Stimulated activated CD8-positive, alpha-beta memory T cell treated with anti-CD3 and anti-CD28 coated beads, Interleukin-15, amount 100 ng/mL, for 24 hours (primary cell): ENCODE results near the gene SOX9.

Source experiments
- DNase-seq: peaks from one replicate; pipeline ENCODE4 v3.0.0-alpha.2; 2020; ENCODE audit warnings: low read depth

SOX9 gene

GRCh38 chr17:72120642-72121163 lies at the start of gene SOX9:
Gene SOX9 (plus strand): TSS chr17:72121020. CDS start chr17:72121392, 372 bp downstream.
- DNase-seq: no peak

- no peak for DNase-seq
Observed at GRCh38 chr17:72071330-72071729, 49.5 kb upstream of the SOX9 start.

GRCh38 chr17:72075995-72076677 lies 44.7 kb upstream of the SOX9 start:
- no peak for DNase-seq

DNA sequence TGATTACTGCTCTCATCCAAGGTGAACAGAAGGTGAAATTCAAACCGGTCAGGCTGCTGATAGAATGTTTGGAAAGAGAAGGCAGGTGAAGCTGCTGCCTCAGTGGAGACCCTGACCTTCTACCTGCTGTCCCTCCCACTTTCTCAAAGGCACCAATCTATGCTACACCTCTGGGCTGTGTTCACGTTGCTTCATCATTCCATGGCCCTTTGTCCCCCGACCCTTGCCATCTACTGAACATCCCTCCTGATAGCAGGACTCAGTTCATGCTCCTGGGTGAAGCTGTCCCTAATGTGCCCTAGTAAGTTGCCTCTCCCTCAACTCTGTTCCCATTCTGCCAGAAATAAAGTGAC lies 44.2 kb upstream of the SOX9 start:
- no peak for DNase-seq

- no peak for DNase-seq
Observed at GRCh38 chr17:72077326-72077960, 43.4 kb upstream of the SOX9 start.

- no peak for DNase-seq
Observed at GRCh38 chr17:72079700-72080099, 41.1 kb upstream of the SOX9 start.

DNA sequence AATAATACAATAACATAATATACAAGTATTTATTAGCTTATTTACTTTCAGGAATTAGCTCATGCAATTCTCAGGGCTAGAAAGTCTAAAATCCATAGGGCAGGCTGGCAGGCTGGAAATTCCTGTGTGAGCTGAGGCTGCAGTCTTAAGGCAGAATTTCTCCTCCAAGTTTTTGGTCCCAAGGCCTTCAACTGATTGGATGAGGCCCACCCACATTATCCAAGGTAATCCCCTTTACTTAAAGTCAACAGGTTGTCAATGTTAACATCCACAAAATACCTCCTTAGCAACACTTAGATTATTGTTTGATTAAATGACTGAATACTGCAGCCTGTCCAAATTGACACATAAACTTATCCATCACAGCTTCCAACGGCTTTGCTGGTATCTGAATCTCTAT lies 32.9 kb upstream of the SOX9 start:
- DNase-seq: no peak

DNA sequence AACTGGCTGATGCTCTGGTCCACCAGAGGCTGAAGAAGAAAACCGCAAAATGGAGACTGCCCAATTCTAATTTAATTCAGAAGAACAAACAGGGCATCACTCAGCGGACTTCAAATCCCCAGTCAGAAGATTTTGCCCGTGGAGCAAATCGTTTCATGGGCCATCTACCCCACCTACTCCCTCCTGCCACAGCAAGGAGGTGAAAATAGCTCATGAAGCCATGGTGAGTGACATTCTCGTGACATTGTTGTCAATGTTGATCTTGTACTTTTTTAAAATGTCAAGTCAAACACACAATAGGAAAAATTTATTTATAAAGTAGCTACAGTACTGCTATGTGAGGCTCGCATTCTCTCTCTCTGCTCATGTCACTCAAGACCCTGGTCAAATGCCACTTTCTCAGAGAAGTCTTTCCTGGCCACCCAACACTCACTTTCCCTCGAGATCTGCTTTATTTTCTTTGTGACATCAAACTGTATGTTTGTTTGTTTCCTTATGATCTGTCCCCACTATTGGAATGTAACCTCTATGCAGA lies 31.3 kb upstream of the SOX9 start:
- no peak for DNase-seq

GRCh38 chr17:72090108-72090507 lies 30.7 kb upstream of the SOX9 start:
- DNase-seq: no peak

DNA sequence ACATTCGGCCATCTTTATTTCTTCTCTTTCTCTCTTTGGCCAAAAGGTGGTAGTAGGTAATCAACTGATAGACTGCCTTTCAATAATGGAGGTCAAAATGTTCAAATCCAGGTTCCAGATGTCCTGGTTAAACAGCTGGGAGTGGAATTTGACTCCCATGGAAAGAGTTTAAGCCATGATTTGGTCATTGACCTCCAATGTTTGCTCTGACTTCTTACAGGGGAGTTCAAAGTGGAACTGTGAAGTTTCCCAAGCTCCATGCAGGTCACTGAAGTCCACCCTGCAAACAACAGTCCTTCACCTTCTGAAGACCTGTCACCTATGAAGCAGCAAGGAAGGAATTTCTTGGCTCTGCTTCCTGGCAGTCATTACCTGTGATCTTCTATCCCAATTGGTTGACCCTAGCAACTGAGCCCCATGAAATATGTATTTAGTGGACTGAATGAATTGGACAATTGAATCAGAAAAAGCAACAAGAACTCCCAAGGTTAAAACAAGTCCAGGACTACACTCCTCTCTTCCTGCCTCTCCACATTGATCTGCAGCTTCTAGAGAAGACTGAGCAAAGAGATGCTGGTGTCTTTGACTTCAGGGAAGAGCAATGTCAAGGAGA lies 28.0 kb upstream of the SOX9 start:
- no peak for DNase-seq

DNA sequence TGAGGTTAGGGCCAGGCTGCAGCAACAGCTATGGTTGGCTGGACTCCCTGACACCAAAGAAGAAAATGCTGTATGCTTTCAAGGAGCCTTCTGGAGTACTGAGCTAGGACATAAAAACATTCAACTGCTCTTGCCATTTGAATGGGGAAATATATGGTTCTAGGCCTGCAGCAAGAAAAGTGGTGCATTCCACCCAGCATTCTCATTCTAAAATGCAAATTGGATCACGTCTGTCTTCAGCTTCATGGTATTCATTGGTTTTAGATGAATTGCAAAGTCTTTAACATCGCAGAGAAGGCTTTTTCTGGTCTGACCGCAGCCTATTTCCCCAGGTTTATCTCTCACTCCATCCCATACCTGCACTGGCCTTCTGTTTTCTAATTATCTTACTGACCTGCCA lies 27.1 kb upstream of the SOX9 start:
- no peak for DNase-seq

DNA sequence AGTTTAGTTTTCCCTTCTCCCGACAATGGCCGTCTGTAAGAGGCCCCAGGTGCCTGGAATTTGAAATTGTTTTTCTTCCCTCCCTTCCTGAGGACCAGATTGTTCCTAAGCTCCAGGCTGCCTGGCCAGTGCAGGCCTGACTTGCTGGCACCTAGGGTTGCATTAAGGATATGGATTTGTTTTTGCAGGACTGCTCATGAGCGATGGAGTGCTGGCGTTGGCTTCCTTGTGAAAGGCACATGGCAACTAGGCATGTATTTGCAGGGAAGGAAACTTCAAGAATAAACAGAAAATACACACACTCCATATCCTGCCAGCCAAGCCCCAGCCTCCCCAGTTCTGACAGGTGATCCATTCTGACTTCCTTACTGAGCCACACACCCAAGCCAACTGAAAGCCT lies 25.5 kb upstream of the SOX9 start:
- no peak for DNase-seq

- no peak for DNase-seq
Observed at GRCh38 chr17:72097144-72097543, 23.7 kb upstream of the SOX9 start.

GRCh38 chr17:72099919-72100318 lies 20.9 kb upstream of the SOX9 start:
- no peak for DNase-seq

DNA sequence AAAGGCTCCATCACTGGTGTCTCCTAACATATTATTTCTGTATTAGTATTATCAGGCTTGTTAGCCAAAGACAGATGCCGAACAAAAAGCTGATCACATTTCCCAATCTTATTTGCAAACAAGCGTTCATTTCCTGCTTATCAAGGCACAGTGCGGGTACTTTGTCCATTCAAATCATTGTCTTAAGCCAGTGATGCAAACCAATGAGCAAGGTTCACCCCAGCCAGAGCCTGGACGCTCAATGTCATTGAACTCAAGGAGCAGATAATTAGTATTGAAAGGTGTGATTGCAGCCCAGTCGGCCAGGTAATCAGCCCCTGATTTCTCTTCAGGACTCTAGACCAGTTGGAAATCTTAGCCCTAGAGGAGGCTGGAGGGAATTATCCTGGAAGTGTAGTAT lies 20.4 kb upstream of the SOX9 start:
- no peak for DNase-seq

GRCh38 chr17:72101526-72101925 lies 19.3 kb upstream of the SOX9 start:
- no peak for DNase-seq

DNA sequence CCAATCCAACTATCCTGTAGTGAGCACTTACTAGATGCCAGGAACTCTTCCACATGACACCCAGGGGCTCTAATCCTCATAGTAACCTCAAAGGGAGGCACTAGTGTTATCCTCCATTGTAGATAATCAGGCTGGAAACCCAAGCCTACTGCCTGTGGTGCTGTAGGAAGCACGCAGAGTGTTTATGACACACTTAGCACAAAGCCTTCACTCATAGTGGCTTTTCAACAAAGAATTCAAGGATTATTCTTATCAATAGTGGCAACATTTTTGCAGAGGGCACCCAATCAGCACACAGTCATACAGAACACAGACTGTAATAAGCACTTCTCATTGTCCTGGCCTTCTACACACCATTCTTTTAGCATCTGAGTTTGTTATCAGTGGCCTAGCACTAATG lies 18.5 kb upstream of the SOX9 start:
- no peak for DNase-seq

DNA sequence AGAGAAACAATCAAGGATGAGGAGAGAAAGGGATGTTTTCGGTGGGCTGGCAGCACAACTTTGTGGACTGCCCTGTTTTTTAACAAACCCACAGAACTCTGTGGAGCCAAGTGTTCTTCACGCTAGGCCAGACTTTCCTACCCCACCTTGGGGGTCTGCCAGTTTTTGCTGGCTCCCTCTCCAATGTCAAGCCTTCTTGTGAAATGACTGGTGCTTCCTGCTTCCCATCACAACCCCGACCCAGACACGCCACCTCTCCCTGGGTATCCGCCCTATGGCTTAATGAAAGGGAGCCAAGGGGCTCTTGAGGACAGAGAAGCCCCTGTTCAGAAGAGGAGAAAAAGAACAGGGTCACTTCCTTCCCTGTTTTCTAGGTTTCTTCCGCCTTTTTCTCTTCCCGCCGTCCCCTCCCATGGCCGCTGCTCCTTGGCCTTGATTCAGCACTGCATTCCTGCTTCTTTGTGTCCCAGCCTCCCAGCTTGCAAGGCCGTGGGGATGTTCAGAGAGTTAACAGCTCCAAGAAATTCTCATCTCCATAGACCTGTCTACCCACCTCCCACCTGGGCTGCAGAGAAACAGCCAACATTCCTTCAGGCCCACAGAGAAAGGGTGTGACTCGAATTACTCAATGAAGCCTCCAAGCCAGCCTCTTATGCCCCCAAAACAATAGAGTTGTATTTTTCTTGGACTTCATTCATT lies 16.5 kb upstream of the SOX9 start:
- DNase-seq: no peak

GRCh38 chr17:72104863-72105234 lies 16.0 kb upstream of the SOX9 start:
- DNase-seq: no peak

DNA sequence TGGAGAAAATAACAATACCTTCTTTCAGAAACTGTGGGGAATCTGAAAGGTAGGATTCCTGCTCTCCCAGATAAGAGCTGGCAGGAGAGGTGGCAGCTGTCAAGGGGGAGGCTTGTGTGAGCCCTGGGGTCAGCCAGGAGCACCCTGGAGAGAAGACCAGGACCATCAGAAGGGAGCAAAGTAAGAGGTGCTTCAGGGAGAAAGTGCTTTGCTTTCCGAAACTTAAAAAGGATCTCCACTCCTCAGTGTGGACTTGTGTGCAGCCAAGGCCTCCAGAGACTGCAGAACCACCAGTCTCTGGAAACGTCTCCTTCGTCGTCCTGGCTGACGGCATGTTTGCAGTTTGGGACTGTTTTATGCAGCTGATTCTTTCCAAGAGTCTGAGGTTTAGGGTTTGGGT lies 13.7 kb upstream of the SOX9 start:
- DNase-seq: no peak

DNA sequence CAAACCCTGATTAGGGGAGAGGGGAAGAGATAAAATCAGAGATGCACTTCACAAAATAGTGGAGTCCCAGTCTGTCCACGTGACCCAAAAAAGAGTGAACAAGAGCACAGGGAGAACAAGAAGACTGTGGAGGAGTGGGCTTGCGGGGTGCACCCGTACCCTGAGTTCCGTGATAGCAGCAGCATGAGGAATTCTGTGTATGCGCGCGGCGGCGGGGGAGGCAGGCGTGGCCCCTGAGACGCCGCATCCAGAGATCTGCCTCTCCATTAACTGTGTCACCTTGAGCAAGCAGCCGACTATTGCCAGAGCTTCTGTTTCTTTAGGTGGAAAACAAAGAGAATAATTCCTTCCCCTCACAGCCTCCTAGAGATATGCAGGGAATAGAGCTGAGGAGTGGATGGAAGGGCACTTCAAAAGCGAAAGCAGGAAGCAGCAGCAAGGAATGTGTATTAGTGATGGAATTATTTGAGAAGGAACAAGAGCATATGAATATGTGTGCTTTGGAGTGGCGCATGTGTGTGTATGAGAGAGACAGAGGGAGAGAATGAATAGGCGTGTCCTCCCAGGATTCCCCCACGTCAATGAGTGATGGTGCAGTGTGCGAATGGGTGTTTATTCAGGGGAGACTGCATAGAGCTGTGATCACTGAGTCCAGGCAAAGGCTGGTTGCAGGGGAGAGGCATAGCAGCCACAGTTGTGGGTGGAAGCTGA lies 10.4 kb upstream of the SOX9 start:
- no peak for DNase-seq

- DNase-seq: no peak
Observed at GRCh38 chr17:72110942-72111318, 9.9 kb upstream of the SOX9 start.
